Measurements from ENCODE around the gene CDCA4. TPM values are rescaled to one million over a fixed set of nuclear protein-coding genes. Genes with fewer than 3 reads are reported as not detected.

The CDCA4 gene
- total RNA-seq, 1 donor: 31.2 TPM

- no peaks in the 10 kb centered on the region for H3K9me3 ChIP-seq (ENCODE audit: low read depth, low read length)
- no peaks in the 10 kb centered on the region for H3K27me3 ChIP-seq (ENCODE audit: insufficient read depth, low read length)
- peak overlapping the region; percentile 27 for H3K4me3 ChIP-seq (ENCODE audit: low read length)
- peaks cover 86% of the 10 kb centered on the region for H3K4me1 ChIP-seq (ENCODE audit: insufficient read depth, low read length)
These were observed 40.7 kb upstream of the CDCA4 start for GRCh38 chr14:105061428-105062047.

- no peaks in the 10 kb centered on the region for H3K27me3 ChIP-seq (ENCODE audit: insufficient read depth, low read length)
- H3K9me3 ChIP-seq (ENCODE audit: low read depth, low read length): no peaks in the 10 kb centered on the region
- peaks cover 80% of the 10 kb centered on the region for H3K4me1 ChIP-seq (ENCODE audit: insufficient read depth, low read length)
- H3K4me3 ChIP-seq (ENCODE audit: low read length): peak overlapping the region; percentile 27
These were observed 40.0 kb upstream of the CDCA4 start for GRCh38 chr14:105060751-105061427.

GRCh38 chr14:105059925-105060565, 39.2 kb upstream of the CDCA4 start:
- Histone ChIP-seq H3K4me1 (ENCODE audit: insufficient read depth, low read length) (peaks cover 74% of the 10 kb centered on the region), H3K27me3 (ENCODE audit: insufficient read depth, low read length) (no peaks in the 10 kb centered on the region), H3K9me3 (ENCODE audit: low read depth, low read length) (no peaks in the 10 kb centered on the region), H3K4me3 (ENCODE audit: low read length) (peak overlapping the region; percentile 13)

- no peaks in the 10 kb centered on the region for H3K27me3 ChIP-seq (ENCODE audit: insufficient read depth, low read length)
- no peaks in the 10 kb centered on the region for H3K9me3 ChIP-seq (ENCODE audit: low read depth, low read length)
- peaks cover 66% of the 10 kb centered on the region for H3K4me1 ChIP-seq (ENCODE audit: insufficient read depth, low read length)
- no peak overlapping the region for H3K4me3 ChIP-seq (ENCODE audit: low read length)
These were observed 38.4 kb upstream of the CDCA4 start for GRCh38 chr14:105059035-105059924.

- peaks cover 59% of the 10 kb centered on the region for H3K4me1 ChIP-seq (ENCODE audit: insufficient read depth, low read length)
- no peak overlapping the region for H3K4me3 ChIP-seq (ENCODE audit: low read length)
- no peaks in the 10 kb centered on the region for H3K27me3 ChIP-seq (ENCODE audit: insufficient read depth, low read length)
- H3K9me3 ChIP-seq (ENCODE audit: low read depth, low read length): no peaks in the 10 kb centered on the region
These were observed 37.7 kb upstream of the CDCA4 start for GRCh38 chr14:105058521-105059034.

- no peak overlapping the region for H3K4me3 ChIP-seq (ENCODE audit: low read length)
- H3K4me1 ChIP-seq (ENCODE audit: insufficient read depth, low read length): peaks cover 37% of the 10 kb centered on the region
- H3K27me3 ChIP-seq (ENCODE audit: insufficient read depth, low read length): no peaks in the 10 kb centered on the region
- no peaks in the 10 kb centered on the region for H3K9me3 ChIP-seq (ENCODE audit: low read depth, low read length)
These were observed 35.5 kb upstream of the CDCA4 start for GRCh38 chr14:105056303-105056831.

GRCh38 chr14:105055736-105056302, 34.9 kb upstream of the CDCA4 start:
- Histone ChIP-seq H3K9me3 (ENCODE audit: low read depth, low read length) (no peaks in the 10 kb centered on the region), H3K4me3 (ENCODE audit: low read length) (no peak overlapping the region), H3K27me3 (ENCODE audit: insufficient read depth, low read length) (no peaks in the 10 kb centered on the region), H3K4me1 (ENCODE audit: insufficient read depth, low read length) (peaks cover 32% of the 10 kb centered on the region)

GRCh38 chr14:105055334-105055733, 34.5 kb upstream of the CDCA4 start:
- Histone ChIP-seq H3K9me3 (ENCODE audit: low read depth, low read length) (no peaks in the 10 kb centered on the region), H3K27me3 (ENCODE audit: insufficient read depth, low read length) (no peaks in the 10 kb centered on the region), H3K4me3 (ENCODE audit: low read length) (no peak overlapping the region), H3K4me1 (ENCODE audit: insufficient read depth, low read length) (peaks cover 27% of the 10 kb centered on the region)

GRCh38 chr14:105053996-105054395, 33.1 kb upstream of the CDCA4 start:
- Histone ChIP-seq H3K9me3 (ENCODE audit: low read depth, low read length) (no peaks in the 10 kb centered on the region), H3K4me1 (ENCODE audit: insufficient read depth, low read length) (peaks cover 13% of the 10 kb centered on the region), H3K4me3 (ENCODE audit: low read length) (no peak overlapping the region), H3K27me3 (ENCODE audit: insufficient read depth, low read length) (no peaks in the 10 kb centered on the region)

- Histone ChIP-seq H3K27me3 (ENCODE audit: insufficient read depth, low read length) (no peaks in the 10 kb centered on the region), H3K9me3 (ENCODE audit: low read depth, low read length) (no peaks in the 10 kb centered on the region), H3K4me3 (ENCODE audit: low read length) (no peak overlapping the region)
These were observed 32.5 kb upstream of the CDCA4 start for GRCh38 chr14:105053421-105053820.

GRCh38 chr14:105052110-105052458, 31.2 kb upstream of the CDCA4 start:
- H3K9me3 ChIP-seq (ENCODE audit: low read depth, low read length): no peaks in the 10 kb centered on the region
- no peaks in the 10 kb centered on the region for H3K4me1 ChIP-seq (ENCODE audit: insufficient read depth, low read length)
- H3K4me3 ChIP-seq (ENCODE audit: low read length): no peak overlapping the region

More at GRCh38 chr14:105053421-105053820, 32.5 kb upstream of the CDCA4 start:
- peaks cover 8% of the 10 kb centered on the region for H3K4me1 ChIP-seq (ENCODE audit: insufficient read depth, low read length)

GRCh38 chr14:105051182-105052109, 30.6 kb upstream of the CDCA4 start:
- H3K4me3 ChIP-seq (ENCODE audit: low read length): no peak overlapping the region
- no peaks in the 10 kb centered on the region for H3K27me3 ChIP-seq (ENCODE audit: insufficient read depth, low read length)
- no peaks in the 10 kb centered on the region for H3K4me1 ChIP-seq (ENCODE audit: insufficient read depth, low read length)
- no peaks in the 10 kb centered on the region for H3K9me3 ChIP-seq (ENCODE audit: low read depth, low read length)

More at GRCh38 chr14:105052110-105052458, 31.2 kb upstream of the CDCA4 start:
- H3K27me3 ChIP-seq (ENCODE audit: insufficient read depth, low read length): no peaks in the 10 kb centered on the region

GRCh38 chr14:105050551-105050897, 29.6 kb upstream of the CDCA4 start:
- Histone ChIP-seq H3K4me3 (ENCODE audit: low read length) (no peak overlapping the region), H3K27me3 (ENCODE audit: insufficient read depth, low read length) (no peaks in the 10 kb centered on the region), H3K4me1 (ENCODE audit: insufficient read depth, low read length) (peaks cover 8% of the 10 kb centered on the region), H3K9me3 (ENCODE audit: low read depth, low read length) (no peaks in the 10 kb centered on the region)
